Right lobe of liver (tissue), 4 donors: ENCODE measurements around the gene SYNE1.

Experiments
- CTCF ChIP-seq, 4 donors: fragments of 200-600 bp in 3 of 4; fragments of 450-650 bp in 1 of 4; IDR thresholded peaks; one replicate each; pipeline versions ENCODE4 v1.5.1 to v1.8.0; 2016 to 2022; ENCODE audit warnings: antibody characterized with exemption in 4 of 4, mild to moderate bottlenecking in 2 of 4
- POLR2A ChIP-seq: fragments of 450-650 bp; IDR thresholded peaks from one replicate; pipeline ENCODE4 v1.6.1; 2017; ENCODE audit warnings: antibody characterized with exemption, mild to moderate bottlenecking
- donor health status: DM: no; HTN: no; CAD: no.
- donor health status: DM: no; HTN: no; CAD: no.
- donor health status: DM: no; HTN: yes; CAD: no.

- TF ChIP-seq CTCF (IDR thresholded peaks at IDR 0.05) (no peak), POLR2A (no peak)
These were observed 134.6 kb downstream of the SYNE1 start for GRCh38 chr6:152502421-152503188.
